GM18502 (cell line): ENCODE data around the gene TM2D3.

Experiments used
- ATAC-seq: cut with Tn5 transposase; IDR thresholded peaks from one replicate; pipeline ENCODE4 v1.9.1; 2021; ENCODE audit warnings: mild to moderate bottlenecking; ENCODE audit not compliant: unreplicated experiment, poor library complexity

TM2D3 gene

GRCh38 chr15:101652098-101652785 is at the start of gene TM2D3:
Gene TM2D3 (minus strand): TSS chr15:101652381. CDS start chr15:101652361, 20 bp downstream.
- peak; percentile 89 for ATAC-seq

GRCh38 chr15:101698314-101698713 is 46.1 kb upstream of the TM2D3 start:
- no peak for ATAC-seq

GRCh38 chr15:101697488-101697887 is 45.3 kb upstream of the TM2D3 start:
- ATAC-seq, result no peak

- ATAC-seq, result no peak
Measured at GRCh38 chr15:101696829-101697228, 44.6 kb upstream of the TM2D3 start.

GRCh38 chr15:101694261-101694660 is 42.1 kb upstream of the TM2D3 start:
- no peak for ATAC-seq

GRCh38 chr15:101692801-101693598 is 40.8 kb upstream of the TM2D3 start:
- ATAC-seq, result no peak

GRCh38 chr15:101689901-101690300 is 37.7 kb upstream of the TM2D3 start:
- ATAC-seq, result no peak

- ATAC-seq, result no peak
Measured at GRCh38 chr15:101686718-101687117, 34.5 kb upstream of the TM2D3 start.

GRCh38 chr15:101684877-101685276 is 32.7 kb upstream of the TM2D3 start:
- no peak for ATAC-seq

- no peak for ATAC-seq
Measured at GRCh38 chr15:101684384-101684783, 32.2 kb upstream of the TM2D3 start.

GRCh38 chr15:101679806-101680205 is 27.6 kb upstream of the TM2D3 start:
- no peak for ATAC-seq

- no peak for ATAC-seq
Measured at GRCh38 chr15:101676921-101677329, 24.7 kb upstream of the TM2D3 start.

GRCh38 chr15:101675796-101676582 is 23.8 kb upstream of the TM2D3 start:
- peak; percentile 98 for ATAC-seq

GRCh38 chr15:101675015-101675414 is 22.8 kb upstream of the TM2D3 start:
- peak; percentile 42 for ATAC-seq

- ATAC-seq, result no peak
Measured at GRCh38 chr15:101672298-101672697, 20.1 kb upstream of the TM2D3 start.

GRCh38 chr15:101669744-101670143 is 17.6 kb upstream of the TM2D3 start:
- ATAC-seq, result no peak

GRCh38 chr15:101667881-101668280 is 15.7 kb upstream of the TM2D3 start:
- ATAC-seq, result no peak

- no peak for ATAC-seq
Measured at GRCh38 chr15:101664303-101664913, 12.2 kb upstream of the TM2D3 start.

GRCh38 chr15:101662203-101662602 is 10.0 kb upstream of the TM2D3 start:
- ATAC-seq, result no peak

- ATAC-seq, result no peak
Measured at GRCh38 chr15:101660005-101660404, 7.8 kb upstream of the TM2D3 start.
